GM19438 (cell line): ENCODE measurements around the gene PRRC2C.
"Not testable (repeated sequence)": the region's sequence is repeated elsewhere in the genome, so short reads cannot be mapped to it uniquely, and the experiment has no call there.

Source experiments
- ATAC-seq: cut with Tn5 transposase; IDR thresholded peaks from one replicate; pipeline ENCODE4 v1.9.1; 2021; ENCODE audit warnings: low read depth; ENCODE audit not compliant: unreplicated experiment

Gene PRRC2C

DNA sequence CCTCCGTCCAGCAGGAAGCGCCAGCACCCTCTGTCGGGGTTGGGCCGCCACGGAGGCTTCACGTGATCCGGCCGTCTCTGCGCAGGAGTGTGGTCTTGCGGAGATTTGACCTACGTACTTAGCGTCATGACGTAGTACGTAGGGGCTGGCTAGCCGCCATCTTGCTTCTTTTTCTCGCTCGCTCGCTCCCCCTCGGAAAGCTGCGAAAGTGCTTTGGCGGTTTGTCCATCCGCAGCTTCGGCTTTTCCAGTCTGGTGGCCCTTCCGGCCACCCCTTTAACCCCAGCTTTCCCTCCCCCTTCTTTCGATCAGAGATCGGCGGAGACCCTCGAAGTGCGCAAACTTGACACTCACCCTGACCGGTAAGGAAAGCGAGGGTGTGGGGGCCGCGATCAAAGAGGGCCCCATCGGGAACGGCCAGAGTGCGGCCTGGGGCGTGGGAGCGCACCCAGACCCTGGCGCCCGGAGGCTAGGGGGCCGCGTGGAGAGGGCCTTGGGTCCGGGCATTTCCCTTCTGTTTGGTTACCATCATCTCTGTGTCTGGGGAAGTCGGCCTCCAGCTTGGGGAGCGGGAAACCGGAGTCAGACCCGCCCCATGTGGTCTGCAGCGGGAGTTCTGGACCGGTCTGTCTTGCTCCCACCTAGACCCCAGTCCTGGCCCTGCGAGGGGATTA is at the start of gene PRRC2C:
TSS of gene PRRC2C (plus strand) at position 156 of the 673 bp plus-strand sequence. CDS start 26,559 bp downstream, outside the sequence.
- peak; percentile 95 for ATAC-seq

DNA sequence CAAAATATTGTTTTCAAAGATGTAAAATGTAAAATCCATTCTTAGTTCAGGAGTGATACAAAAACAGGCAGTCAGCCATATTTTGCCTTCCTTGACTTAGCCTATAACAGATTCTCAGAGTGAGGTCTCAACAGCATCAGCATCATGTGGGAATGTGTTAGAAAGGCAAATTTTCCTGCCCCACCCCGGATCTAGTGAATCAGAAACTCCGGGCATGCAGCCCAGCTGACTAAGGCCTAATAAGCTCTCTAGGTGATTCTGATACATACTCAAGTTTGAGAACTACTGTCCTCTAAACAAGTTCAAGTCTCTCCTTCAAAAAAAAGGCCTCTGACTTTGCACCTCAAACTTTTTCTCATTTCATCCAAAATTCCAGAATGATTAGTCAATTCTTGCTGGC is 46.9 kb upstream of the PRRC2C start:
- no peak for ATAC-seq

DNA sequence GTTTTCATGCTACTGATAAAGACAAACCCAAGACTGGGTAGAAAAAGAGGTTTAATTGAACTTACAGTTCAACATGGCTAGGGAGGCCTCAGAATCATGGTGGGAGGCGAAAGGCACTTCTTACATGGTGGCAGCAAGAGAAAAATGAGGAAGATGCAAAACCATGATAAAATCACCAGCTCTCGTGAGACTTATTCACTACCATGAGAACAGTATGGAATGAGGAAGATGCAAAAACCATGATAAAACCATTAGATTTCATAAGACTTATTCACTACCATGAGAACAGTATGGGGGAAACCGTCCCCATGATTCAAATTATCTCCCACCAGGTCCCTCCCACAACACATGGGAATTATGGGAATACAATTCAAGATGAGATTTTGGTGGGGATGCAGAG is 45.1 kb upstream of the PRRC2C start:
- ATAC-seq = not testable (repeated sequence)

DNA sequence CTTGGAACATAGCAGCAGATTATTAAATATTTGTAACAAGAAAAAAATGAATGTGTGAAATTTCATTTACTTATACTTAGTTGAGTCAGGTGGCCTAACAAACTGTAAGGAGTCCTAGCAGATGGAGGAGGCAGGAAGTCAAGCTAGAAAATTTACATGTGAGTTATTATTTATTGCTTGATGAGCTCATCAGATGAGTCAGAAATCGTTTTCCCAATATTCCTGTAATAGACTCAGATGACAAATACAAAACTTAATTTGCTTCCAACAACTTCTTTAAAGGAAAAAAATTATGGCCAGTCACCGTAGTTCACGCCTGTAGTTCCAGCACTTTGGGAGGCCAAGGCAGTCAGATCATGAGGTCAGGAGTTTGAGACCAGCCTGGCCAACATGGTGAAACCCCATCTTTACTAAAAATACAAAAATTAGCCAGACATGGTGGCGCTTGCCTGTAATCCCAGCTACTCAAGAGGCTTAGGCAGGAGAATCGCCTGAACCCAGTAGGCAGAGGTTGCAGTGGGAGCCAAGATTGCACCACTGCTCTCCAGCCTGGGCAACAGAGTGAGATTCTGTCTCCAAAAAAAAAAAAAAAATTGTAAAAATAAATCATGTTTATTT is 43.9 kb upstream of the PRRC2C start:
- not testable (repeated sequence) for ATAC-seq

DNA sequence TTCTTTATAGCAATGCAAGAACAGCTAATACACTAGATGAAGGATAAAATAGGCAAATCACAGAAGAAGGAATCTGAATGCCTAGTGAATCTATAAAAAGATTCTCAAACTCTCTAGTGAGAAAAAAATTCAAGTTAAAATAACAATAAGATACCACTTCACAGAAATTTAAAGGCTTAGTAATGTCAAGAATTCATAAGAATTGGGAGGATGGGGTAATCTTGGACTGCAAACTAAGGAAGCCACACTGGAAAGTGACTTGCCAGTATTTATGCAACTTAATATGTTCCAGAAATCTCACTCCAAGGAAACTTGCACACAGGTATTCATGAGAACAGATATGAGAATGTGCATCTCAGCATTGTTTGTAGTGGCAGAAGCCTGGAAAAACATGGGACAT is 38.9 kb upstream of the PRRC2C start:
- ATAC-seq = no peak

DNA sequence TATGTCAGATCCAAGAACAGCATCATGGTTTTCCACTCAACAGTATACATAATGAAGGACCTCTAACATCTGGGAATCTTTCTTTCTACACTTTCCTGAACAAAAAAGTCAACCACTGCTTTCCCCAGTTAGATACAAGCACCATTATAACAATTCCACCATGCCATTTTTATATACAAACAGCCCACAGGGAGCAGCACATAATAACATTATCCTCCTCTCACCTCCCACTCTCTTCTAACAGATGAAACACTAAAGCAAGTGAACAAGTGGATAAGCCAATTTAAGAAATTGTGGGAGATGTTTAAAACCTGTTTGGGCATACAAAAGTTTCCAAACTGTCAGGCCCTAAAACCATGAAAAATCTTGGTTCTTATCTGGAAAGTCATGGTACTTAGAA is 29.4 kb upstream of the PRRC2C start:
- ATAC-seq = no peak

DNA sequence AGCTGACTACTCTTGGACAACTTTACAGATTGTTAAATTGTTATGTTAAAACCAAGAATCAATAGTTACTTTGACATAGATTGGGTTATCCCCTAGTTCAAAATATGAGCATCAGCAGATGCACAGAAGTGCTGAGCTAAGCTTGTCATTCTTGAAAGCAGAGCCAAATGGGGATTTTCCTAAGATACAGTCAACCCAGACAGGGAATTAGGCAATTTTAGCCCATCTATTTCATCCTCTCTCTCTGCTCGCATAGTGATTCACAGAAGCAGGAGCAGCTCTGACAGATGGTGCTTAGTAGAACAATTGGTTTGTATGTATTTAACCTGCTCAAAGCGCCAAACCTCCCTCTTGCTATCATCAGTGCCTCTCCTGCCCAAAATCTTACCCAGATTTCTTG is 27.9 kb upstream of the PRRC2C start:
- no peak for ATAC-seq

DNA sequence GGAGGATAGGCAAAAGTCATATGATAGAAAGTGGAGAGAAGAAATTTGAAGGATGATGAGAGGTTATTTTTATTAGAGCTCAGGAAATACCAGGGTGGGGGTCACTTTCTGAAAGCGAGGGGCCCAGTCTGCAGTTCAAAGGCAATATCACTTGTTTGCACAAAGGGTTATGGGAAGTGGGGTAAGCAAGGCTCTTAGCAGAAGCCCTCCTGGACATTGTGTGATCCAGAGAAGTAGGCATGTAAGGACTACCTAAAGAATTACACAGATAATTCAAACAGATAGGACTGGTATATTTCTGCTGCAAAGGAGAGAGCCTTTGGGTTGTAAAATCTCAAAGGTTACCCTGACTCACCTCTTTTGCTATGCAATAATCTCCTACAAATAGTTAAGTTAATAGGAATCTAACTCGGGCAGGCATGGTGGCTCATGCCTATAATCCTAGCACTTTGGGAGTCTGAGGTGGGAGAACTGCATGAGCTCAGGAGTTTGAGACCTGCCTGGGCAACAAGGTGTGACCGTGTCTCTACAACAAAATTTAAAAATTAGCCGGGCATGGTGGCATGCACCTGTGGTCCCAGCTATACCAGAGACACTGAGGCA is 25.2 kb upstream of the PRRC2C start:
- no peak for ATAC-seq

DNA sequence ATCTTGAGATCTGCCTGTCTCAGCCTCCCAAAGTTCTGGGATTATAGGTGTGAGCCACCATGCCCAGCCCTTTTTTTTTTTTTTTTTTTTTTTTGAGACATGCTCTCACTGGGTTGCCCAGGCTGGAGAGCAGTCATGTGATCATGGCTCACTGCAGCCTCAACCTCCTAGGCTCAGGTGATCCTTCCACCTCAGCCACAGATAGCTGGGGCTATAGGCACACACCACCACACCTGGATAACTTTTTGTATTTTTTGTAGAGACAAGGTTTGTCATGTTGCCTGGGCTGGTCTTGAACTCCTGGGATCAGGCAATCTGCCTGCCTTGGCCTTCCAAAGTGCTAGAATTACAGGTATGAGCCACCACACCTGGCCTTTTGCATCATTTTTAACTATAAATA is 17.7 kb upstream of the PRRC2C start:
- ATAC-seq = no peak

DNA sequence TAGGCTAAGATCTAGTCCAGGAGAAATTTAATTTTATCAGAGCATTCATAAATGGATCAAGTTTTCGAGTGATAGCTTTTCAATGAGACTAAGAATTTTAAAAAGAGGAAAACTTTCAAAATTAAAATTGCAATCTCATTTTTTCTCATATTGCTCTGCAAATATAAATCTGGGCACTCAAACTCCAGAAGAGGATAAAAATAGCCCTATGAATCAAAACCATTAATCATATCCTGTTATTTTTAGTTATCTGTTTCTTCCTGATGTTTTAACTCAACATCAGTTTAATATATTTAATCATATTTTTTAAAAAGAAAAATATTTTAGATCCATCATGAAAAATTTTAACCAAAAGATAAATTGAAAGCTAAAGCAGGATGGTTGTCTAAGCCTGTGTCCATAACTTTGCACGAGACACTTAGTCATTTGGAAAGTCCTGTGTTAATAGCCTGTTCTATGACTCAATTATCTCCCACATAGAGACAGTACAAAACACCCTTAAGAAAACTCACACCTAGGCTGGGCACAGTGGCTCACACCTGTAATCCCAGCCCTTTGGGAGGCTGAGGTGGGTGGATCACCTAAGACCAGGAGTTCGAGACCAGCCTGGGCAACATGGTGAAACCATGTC is 17.1 kb upstream of the PRRC2C start:
- ATAC-seq = peak; percentile 47

DNA sequence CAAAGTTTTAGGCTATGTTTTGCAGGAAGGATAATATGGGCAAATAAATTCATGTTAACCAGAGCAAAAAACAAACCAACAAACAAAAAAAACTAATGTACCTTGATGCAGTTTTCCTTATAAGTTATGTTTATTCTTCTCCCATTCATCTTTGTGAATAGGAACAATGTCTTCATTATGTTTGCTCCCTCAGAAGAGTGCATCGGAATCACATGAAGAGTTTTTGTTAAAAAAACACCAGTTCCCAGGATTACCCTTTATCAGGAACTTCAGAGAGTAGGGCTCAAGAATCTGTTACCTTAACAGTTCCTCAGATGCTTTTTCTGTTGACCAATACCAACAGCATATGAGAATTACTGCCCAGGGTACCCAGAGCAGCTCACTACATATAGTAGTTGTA is 14.6 kb upstream of the PRRC2C start:
- no peak for ATAC-seq

DNA sequence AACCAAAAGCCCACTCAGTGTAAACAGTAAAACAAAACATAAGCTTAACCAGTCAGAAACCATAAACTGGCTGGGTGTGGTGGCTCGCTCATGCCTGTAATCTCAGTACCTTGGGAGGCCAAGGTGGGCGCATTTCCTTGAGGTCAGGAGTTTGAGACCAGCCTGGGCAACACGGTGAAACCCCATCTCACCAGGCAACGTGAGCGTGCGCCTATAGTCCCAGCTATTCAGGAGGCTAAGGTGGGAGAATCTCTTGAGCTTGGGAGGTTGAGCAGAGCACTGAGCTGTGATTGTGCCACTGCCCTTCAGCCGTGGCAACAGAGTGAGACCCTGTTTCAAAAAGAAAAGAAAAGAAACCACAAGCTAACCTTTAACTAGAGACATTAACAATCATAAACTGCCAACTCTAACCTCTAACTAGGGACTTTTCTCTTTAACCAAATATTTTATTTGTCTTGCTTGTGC is 13.1 kb upstream of the PRRC2C start:
- ATAC-seq = peak; percentile 72

DNA sequence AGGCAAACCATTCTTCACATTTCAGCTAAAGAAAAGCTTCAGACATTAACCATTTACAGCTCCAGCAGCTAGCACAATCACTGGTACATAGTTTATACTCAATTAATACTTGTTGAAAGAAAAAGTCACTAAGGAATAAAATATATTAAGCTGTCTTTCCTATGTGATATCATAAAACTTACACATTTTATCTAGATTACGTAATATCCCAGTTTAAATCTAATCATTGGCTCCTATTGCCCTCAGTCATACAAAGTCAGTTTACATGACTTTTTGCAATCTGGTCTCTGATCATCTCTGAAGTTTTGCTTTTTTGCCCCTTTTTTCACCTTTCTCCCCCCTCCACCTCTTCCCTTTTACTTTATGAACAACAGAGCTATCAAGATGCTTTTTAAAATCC is 8.5 kb upstream of the PRRC2C start:
- ATAC-seq = no peak

DNA sequence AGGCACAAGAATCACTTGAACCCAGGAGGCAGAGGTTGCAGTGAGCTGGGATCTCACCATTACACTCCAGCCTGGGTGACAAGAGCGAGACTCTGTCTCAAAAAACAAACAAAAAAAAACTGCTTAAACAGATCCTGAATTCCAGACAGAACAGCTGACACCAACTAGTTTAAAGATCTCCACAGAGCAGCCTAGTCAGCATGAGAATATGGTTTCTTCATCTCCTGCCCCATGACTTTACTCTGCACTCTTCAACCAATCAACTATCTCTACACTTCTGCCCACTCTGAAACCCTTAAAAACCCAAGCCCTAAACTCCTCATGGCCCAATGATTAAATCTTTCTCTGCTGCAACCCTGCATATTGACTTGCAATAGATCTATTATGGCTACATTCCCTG is 7.5 kb upstream of the PRRC2C start:
- ATAC-seq = no peak

DNA sequence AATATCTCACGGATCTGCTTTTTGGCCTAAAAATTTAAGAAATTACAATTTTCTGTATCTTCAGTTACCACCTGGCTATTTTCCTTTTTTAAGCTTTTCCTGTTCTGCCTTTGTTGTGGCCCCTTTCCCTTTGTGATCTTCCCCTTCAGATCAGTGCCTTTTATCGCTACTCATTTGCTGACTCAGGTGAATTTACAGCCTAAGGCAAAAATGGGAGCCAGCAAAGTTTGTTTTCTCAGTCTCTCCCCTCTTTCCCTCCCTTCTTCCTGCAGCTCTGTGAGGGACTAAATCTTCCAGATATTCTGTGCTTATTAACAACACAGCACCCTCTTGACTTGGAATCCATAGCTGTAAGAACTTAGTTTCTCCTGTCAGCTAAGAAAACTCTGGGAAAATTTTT is 5.3 kb upstream of the PRRC2C start:
- no peak for ATAC-seq

DNA sequence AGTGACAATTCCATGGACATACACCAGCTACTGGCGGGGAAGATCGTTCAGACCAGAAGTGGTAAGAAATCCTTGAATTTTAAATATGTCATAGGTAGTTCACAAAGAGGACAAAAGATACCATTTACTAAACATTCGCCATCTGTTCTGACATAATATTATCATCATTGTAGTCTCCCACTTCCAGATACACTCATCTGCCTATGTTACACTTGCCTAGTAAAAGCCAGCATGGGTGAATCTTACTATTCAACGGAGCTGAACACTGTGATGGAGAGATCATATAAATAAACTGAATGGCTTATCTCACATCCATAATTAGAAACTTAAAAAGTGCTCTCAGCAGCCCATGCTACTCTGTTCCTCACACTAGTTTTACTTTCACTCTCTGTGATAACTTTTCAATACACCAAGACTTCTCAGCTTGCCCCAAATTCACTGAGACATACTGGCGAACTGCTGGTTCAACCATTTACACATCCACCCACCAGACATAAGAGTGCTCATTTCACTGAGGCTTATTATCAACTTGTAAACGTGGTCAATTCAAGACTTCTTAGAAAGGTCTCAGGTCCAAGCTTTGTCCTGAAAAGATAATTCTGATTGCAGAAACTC is 463 bp upstream of the PRRC2C start:
- ATAC-seq = peak; percentile 47

DNA sequence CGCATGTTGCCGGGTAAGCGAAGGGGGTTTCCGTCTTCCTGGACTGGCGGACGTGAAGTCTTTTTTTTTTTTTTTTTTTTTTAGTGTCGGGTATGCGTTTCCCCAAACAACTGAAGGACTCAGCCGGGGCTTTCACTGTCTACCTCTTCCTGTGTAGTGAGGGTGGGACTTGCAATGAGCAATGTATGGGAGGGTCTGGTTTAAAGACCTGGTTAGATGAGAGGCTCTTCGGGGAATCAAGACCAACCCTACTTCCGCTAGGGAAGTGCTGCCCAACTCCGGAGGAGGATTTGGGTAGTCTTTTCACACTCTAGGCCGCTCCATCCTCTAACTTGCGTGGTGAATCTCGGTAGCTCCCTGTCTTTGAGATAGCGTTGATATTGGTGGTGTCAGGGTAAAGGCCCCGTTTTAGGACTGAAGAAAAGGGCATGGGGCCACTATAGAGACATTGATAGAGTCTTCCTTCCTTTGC is 754 bp downstream of the PRRC2C start:
- ATAC-seq = peak; percentile 42

DNA sequence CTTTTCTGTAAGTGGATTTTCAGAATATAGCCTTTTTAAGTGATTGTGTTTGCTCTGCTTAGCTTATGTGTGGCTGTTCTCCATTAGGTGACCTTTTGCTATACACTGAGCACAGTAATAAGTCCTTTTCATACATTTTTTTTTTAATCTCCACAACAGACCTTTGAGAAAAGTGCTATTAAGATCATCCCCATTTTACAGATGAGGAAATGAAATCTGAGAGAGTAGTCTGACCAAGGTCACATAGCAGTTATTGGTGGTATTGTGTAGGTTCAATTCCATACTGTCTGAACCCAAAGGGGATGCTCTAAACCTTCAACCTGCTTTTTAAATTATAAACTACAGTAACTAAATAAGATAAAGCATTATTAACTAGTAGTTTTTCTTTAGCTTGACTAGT is 1.7 kb downstream of the PRRC2C start:
- ATAC-seq = no peak

DNA sequence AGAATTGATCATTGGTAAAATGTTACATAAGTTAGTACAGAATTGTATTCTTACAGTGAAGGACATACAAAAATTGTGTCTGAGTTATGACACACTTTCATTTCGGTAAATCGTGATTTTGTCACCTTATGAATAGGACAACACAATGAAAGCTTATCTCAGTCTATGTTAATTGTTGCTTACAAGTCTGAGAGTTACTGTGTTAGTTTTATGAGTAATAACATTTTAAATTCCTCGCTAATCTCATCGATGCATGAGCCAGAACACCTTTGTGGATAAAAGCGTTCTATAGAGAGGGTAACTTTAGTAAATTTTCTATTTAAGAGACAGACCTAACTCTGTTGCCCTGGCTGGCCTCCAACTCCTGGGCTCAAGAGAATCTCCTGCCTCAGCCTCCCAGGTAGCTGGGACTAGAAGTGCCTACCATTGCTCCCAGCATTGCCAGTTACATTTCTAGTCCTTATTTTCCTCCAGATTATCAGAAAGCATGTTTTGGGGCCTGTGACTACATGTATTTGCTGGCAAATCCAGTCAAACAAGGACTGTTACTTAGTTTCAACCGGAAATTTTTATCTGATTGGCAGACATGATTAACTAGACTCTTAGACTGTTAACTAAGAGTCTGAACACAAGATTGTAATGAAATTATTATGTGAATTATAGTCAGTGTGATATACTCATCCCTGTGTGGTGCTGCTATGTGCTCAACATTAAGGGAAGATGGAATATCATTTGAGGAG is 3.0 kb downstream of the PRRC2C start:
- no peak for ATAC-seq

DNA sequence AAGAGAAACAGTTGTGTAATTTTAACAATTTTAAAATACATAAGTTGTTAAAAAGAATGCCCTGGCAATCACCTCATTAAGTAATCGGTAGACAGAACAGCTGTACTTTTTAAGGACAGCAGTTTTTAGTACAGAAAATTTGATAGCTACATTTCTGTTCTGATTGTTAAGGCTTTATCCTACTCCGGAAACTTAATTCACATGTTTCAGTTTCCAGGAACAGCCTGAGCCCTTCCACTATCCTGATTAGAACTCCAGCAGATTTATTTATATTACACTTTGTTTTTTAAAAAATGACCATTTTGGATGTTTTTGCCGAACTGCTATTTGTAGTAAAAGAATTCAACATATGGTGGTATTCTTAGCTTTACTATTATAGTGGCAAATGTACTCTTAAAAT is 8.7 kb downstream of the PRRC2C start:
- ATAC-seq = no peak
